ENCODE results near the gene PLOD3. TPM values are rescaled to one million over a fixed set of nuclear protein-coding genes. Genes with fewer than 3 reads are reported as not detected.

Gene PLOD3
- total and polyA plus RNA-seq, 10 donors = 20.4 to 72.5 (median 50.3) TPM

GRCh38 chr7:101163279-101164070 lies 53.9 kb downstream of the PLOD3 start:
- Histone ChIP-seq H3K4me3 (peak overlapping the region; percentile 30 to 75 (median 47)), H3K9me3 (peaks cover 0 to 6% (median 0%) of the 10 kb centered on the region in 8 donors), H3K27me3 (replicated peaks in 1 of 7) (peaks cover 0 to 68% (median 64%) of the 10 kb centered on the region in 7 donors), H3K4me1 (peaks cover 29 to 54% (median 43%) of the 10 kb centered on the region in 6 donors), H3K36me3 (peaks cover 0 to 27% (median 6%) of the 10 kb centered on the region in 6 donors), H3K27ac (no peak overlapping the region)
- intact Hi-C loops (cut with DNase I; ENCODE audit: low total_unique reads) = no loop called here
- TF ChIP-seq POLR2AphosphoS5 (IDR thresholded peaks at IDR 0.05) = no peak
- TF ChIP-seq POLR2A (IDR thresholded peaks at IDR 0.05) = no peak
- TF ChIP-seq CTCF (IDR thresholded peaks at IDR 0.05 in 8 of 11, conservative IDR thresholded peaks at IDR 0.05 in 3 of 11) = no peak
- DNase-seq = peak; percentile 82
- WGBS, 5 donors = 1 to 2% (median 2%) methylated on average over 56 to 89 of the region's 92 CpGs

- intact Hi-C loops (cut with DNase I; ENCODE audit: low total_unique reads) = no loop called here
- TF ChIP-seq CTCF (IDR thresholded peaks at IDR 0.05 in 8 of 11, conservative IDR thresholded peaks at IDR 0.05 in 3 of 11) = no peak
- peak; percentile 12 to 63 (median 62) for TF ChIP-seq POLR2AphosphoS5 (IDR thresholded peaks at IDR 0.05)
- TF ChIP-seq POLR2A (IDR thresholded peaks at IDR 0.05) = no peak
- Histone ChIP-seq H3K4me3 (peak overlapping the region; percentile 18 to 75 (median 46)), H3K27me3 (replicated peaks in 1 of 7) (peaks cover 0 to 61% (median 56%) of the 10 kb centered on the region in 7 donors), H3K9me3 (peaks cover 0 to 6% (median 0%) of the 10 kb centered on the region in 8 donors), H3K4me1 (peaks cover 29 to 54% (median 43%) of the 10 kb centered on the region in 6 donors), H3K27ac (peak overlapping the region in 1 of 8 donors; percentile 21), H3K36me3 (peaks cover 0 to 34% (median 10%) of the 10 kb centered on the region in 6 donors)
- peak; percentile 83 for DNase-seq
- 1 to 21% (median 2%) methylated on average over 6 to 74 of the region's 74 CpGs for WGBS, 5 donors
These were observed 54.7 kb downstream of the PLOD3 start for GRCh38 chr7:101162551-101163278.

- Histone ChIP-seq H3K4me3 (peak overlapping the region in 3 of 8 donors; percentile 52 to 75 (median 55)), H3K27me3 (replicated peaks in 1 of 7) (peaks cover 0 to 53% (median 48%) of the 10 kb centered on the region in 7 donors), H3K36me3 (peaks cover 0 to 43% (median 17%) of the 10 kb centered on the region in 6 donors), H3K9me3 (peaks cover 0 to 6% (median 0%) of the 10 kb centered on the region in 8 donors), H3K27ac (no peak overlapping the region), H3K4me1 (peaks cover 29 to 51% (median 43%) of the 10 kb centered on the region in 6 donors)
- no peak for TF ChIP-seq POLR2A (IDR thresholded peaks at IDR 0.05)
- TF ChIP-seq POLR2AphosphoS5 (IDR thresholded peaks at IDR 0.05) = no peak
- TF ChIP-seq CTCF (IDR thresholded peaks at IDR 0.05 in 8 of 11, conservative IDR thresholded peaks at IDR 0.05 in 3 of 11) = no peak
- no peak for DNase-seq
- WGBS, 5 donors = 72 to 82% (median 79%) methylated on average over 17 of the region's 17 CpGs
- intact Hi-C loops (cut with DNase I; ENCODE audit: low total_unique reads) = no loop called here
These were observed 55.5 kb downstream of the PLOD3 start for GRCh38 chr7:101161692-101162471.
